Measurements from ENCODE around the gene NEAT1.

Gene NEAT1

GRCh38 chr11:65416841-65417701, 5.5 kb upstream of the NEAT1 start:
- no peak for TF ChIP-seq JUND (IDR thresholded peaks at IDR 0.05; ENCODE audit: low read depth)
- in situ Hi-C loops (cut with HindIII; ENCODE audit: low pct_unique_long_range_greater_than_20kb, low sequenced_read_pairs): no loop called here
- peak in 1 of 2 experiments; percentile 62 for DNase-seq (ENCODE audit: low read depth in 1 of 2, low spot score in 1 of 2)

- no peak for DNase-seq (ENCODE audit: low read depth in 1 of 2, low spot score in 1 of 2)
- in situ Hi-C loops (cut with HindIII; ENCODE audit: low pct_unique_long_range_greater_than_20kb, low sequenced_read_pairs): no loop called here
- no peak for TF ChIP-seq JUND (IDR thresholded peaks at IDR 0.05; ENCODE audit: low read depth)
Observed at GRCh38 chr11:65417702-65418430, 4.7 kb upstream of the NEAT1 start.

- DNase-seq (ENCODE audit: low read depth in 1 of 2, low spot score in 1 of 2): peak in 1 of 2 experiments; percentile 85
- in situ Hi-C loops (cut with HindIII; ENCODE audit: low pct_unique_long_range_greater_than_20kb, low sequenced_read_pairs): no loop called here
Observed at GRCh38 chr11:65418431-65418680, 4.2 kb upstream of the NEAT1 start.

GRCh38 chr11:65418681-65419459, 3.7 kb upstream of the NEAT1 start:
- no peak for TF ChIP-seq JUND (IDR thresholded peaks at IDR 0.05; ENCODE audit: low read depth)
- in situ Hi-C loops (cut with HindIII; ENCODE audit: low pct_unique_long_range_greater_than_20kb, low sequenced_read_pairs): no loop called here
- peak; percentile 95 to 100 for DNase-seq (ENCODE audit: low read depth in 1 of 2, low spot score in 1 of 2)

More at GRCh38 chr11:65418431-65418680, 4.2 kb upstream of the NEAT1 start:
- TF ChIP-seq JUND (IDR thresholded peaks at IDR 0.05; ENCODE audit: low read depth): no peak

GRCh38 chr11:65419460-65419771, 3.2 kb upstream of the NEAT1 start:
- no peak for DNase-seq (ENCODE audit: low read depth in 1 of 2, low spot score in 1 of 2)
- in situ Hi-C loops (cut with HindIII; ENCODE audit: low pct_unique_long_range_greater_than_20kb, low sequenced_read_pairs): no loop called here
- no peak for TF ChIP-seq JUND (IDR thresholded peaks at IDR 0.05; ENCODE audit: low read depth)

- no peak for TF ChIP-seq JUND (IDR thresholded peaks at IDR 0.05; ENCODE audit: low read depth)
- in situ Hi-C loops (cut with HindIII; ENCODE audit: low pct_unique_long_range_greater_than_20kb, low sequenced_read_pairs): no loop called here
- DNase-seq (ENCODE audit: low read depth in 1 of 2, low spot score in 1 of 2): peak; percentile 81 to 98
Observed at GRCh38 chr11:65419772-65420481, 2.7 kb upstream of the NEAT1 start.

- no peak for DNase-seq (ENCODE audit: low read depth in 1 of 2, low spot score in 1 of 2)
- TF ChIP-seq JUND (IDR thresholded peaks at IDR 0.05; ENCODE audit: low read depth): no peak
- in situ Hi-C loops (cut with HindIII; ENCODE audit: low pct_unique_long_range_greater_than_20kb, low sequenced_read_pairs): no loop called here
Observed at GRCh38 chr11:65420506-65420905, 2.1 kb upstream of the NEAT1 start.

- in situ Hi-C loops (cut with HindIII; ENCODE audit: low pct_unique_long_range_greater_than_20kb, low sequenced_read_pairs): no loop called here
- DNase-seq (ENCODE audit: low read depth in 1 of 2, low spot score in 1 of 2): peak in 1 of 2 experiments; percentile 97
- peak; percentile 30; the same call in 1 of the 2 replicates for TF ChIP-seq JUND (IDR thresholded peaks at IDR 0.05; ENCODE audit: low read depth)
Observed at GRCh38 chr11:65420979-65421793, 1.4 kb upstream of the NEAT1 start.

- in situ Hi-C loops (cut with HindIII; ENCODE audit: low pct_unique_long_range_greater_than_20kb, low sequenced_read_pairs): no loop called here
- TF ChIP-seq JUND (IDR thresholded peaks at IDR 0.05; ENCODE audit: low read depth): peak; percentile 94
- DNase-seq (ENCODE audit: low read depth in 1 of 2, low spot score in 1 of 2): peak; percentile 78 to 99
Observed at GRCh38 chr11:65421794-65422632, 585 bp upstream of the NEAT1 start.

GRCh38 chr11:65423516-65424204, 1.1 kb downstream of the NEAT1 start:
- no peak for TF ChIP-seq JUND (IDR thresholded peaks at IDR 0.05; ENCODE audit: low read depth)
- peak in 1 of 2 experiments; percentile 65 for DNase-seq (ENCODE audit: low read depth in 1 of 2, low spot score in 1 of 2)
- in situ Hi-C loops (cut with HindIII; ENCODE audit: low pct_unique_long_range_greater_than_20kb, low sequenced_read_pairs): no loop called here

Measured in T47D (cell line).